GM18499 (cell line): ENCODE measurements around the gene KDM2A.

Experiments used
- ATAC-seq: cut with Tn5 transposase; IDR thresholded peaks from one replicate; pipeline ENCODE4 v1.9.1; 2021; ENCODE audit warnings: moderate number of reproducible peaks; ENCODE audit not compliant: insufficient read depth, unreplicated experiment

Gene KDM2A

DNA sequence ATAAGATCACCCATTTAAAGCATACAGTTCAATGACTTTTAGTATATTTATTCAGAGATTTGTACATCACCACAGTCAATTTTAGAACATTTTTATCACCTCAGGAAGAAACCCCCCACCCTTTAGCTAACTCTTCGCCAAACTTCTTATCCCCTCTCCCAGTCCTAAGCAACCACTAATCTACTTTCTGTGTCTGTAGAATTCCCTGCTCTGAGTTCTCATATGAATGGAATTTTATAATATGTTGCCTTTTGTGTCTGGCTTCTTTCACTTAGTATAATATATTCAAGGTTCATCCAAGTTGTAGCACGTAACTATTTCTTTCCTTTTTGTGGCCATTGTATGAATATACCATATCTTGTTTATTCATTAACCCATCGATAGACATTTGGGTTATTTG, 173.6 kb downstream of the KDM2A start:
- no peak for ATAC-seq

- no peak for ATAC-seq
These were observed 174.0 kb downstream of the KDM2A start for GRCh38 chr11:67293090-67293489.

- no peak for ATAC-seq
These were observed 176.8 kb downstream of the KDM2A start for GRCh38 chr11:67295846-67296245.

DNA sequence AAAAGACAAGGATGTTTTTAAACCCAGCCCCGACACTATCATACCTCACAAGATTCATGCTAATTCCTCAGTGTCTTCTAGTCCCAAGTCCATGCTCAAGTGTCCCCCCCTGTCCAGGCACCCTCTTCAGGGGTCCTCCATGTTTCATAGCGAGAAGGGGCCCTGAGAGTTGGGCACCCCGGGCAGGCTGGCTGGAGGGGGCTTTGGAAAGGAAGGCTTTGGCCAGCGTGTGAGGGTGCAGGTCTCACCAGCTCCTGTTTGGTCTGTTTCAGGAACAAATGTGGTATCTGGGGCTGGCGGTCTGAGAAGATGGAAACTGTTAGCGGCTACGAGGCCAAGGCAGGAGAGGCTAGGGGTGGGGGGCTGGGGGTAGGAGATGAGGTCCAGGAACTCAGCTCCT, 179.7 kb downstream of the KDM2A start:
- no peak for ATAC-seq

DNA sequence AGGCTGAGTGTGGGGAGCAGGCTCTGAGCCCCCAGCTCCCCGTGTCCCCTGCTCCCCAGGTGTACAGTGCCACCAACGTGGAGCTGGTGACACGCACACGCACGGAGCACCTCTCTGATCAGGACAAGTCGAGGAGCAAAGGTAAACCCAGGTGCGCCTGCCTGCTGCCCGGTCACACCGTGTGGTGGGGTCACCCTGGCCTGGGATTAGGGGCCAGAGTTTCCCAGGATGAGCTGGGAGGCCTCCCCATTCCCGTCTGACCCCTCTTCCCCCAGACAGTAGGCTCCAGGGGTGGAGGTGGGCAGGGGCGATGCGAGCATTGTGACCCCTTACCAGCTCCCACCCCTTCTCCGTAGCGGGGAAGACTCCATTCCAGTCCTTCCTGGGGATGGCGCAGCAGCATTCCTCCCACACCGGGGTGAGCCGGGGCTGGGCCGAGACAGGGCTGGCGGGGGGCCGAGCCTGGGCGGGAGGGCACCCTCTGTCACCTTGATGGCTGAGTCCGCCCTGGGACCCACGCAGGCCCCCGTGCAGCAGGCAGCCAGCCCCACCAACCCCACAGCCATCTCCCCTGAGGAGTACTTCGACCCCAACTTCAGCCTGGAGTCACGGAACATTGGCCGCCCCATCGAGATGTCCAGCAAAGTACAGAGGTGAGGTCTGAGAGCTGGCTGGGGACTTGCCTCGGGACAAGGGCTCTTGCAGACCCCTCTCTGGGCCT, 180.6 kb downstream of the KDM2A start:
- ATAC-seq = no peak

- no peak for ATAC-seq
These were observed 181.2 kb downstream of the KDM2A start for GRCh38 chr11:67300256-67300755.

DNA sequence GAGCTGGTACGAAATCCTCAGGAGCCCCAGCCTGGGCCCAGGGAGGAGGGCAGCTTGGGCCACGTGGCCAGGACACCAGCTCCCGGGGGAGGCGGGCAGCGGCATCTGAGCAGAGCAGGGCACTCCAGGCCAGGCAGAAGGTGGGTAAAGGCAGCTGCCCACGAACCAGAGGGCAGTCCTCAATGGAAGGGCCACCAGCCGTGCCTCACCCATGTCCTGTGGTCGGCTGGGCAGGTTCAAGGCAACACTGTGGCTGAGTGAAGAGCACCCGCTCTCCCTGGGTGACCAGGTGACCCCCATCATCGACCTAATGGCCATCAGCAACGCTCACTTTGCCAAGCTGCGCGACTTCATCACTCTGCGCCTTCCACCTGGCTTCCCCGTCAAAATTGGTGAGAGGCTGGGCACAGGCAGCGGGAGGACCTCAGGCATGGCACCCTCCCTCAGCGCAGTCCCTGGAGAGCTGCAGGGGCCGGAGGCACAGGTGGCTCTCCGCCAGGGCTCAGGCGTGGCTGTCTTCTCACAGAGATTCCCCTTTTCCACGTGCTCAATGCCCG, 181.8 kb downstream of the KDM2A start:
- ATAC-seq = no peak

GRCh38 chr11:67301313-67301921, 182.4 kb downstream of the KDM2A start:
- no peak for ATAC-seq

DNA sequence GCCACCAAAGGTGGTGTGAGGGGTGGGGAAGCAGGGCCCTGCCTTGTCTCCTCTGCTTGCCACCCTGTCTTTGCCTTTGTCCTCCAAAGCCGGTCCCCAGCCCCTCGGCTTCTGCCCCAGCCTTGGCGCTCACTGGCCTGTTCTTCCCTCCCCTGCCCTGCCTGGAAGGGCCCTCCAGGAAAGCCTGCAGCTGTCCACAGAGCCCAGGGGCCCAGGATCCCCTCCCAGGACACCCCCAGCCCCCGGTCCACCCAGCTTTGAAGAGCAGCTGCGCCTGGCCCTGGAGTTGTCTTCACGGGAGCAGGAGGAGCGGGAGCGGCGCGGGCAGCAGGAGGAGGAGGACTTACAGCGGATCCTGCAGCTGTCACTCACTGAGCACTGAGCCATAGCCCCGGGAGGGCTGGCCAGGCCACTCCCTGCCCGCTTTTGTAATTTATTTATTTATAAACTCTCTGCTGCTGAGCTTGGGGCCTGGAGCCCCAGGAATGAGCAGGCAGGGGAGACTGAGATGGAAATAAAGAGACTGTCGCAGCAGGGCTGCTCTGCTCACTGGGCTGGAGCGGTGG, 183.0 kb downstream of the KDM2A start:
- no peak for ATAC-seq

DNA sequence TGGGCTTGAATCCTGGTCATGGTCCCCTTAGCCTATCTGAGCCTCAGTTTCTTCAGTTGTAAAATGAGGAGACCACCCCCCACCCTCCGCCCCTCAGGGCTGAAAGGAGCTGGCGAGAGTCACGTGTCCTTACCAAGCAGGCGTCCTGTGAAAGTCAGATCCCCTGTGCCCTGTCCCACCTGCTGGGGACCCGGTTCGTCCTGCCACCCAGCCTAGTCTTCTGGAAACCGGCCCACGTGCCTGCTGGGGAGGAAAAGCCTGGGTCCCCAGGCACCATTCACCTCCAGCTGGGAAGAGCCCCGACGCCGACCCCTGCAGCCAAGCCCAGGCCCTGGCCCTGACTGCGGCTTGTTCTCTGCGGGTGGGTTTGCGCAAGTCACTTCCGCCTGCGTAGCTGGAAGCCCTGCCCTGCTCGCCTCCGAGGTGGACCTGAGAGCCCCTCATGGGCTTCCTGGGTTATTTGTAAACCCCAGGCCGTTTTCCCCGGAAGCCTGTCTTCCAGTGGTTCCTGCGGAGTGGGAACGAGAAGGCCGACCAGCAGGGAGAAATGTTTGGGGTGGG, 183.6 kb downstream of the KDM2A start:
- no peak for ATAC-seq

- ATAC-seq = no peak
These were observed 184.2 kb downstream of the KDM2A start, which contains the start of gene SSH3 for GRCh38 chr11:67303132-67303834. Gene SSH3, plus strand, starts transcription at chr11:67303530. Its CDS starts 96 bp downstream, at chr11:67303626.

- no peak for ATAC-seq
These were observed 184.9 kb downstream of the KDM2A start for GRCh38 chr11:67303835-67304411.

- no peak for ATAC-seq
These were observed 185.5 kb downstream of the KDM2A start for GRCh38 chr11:67304511-67305113.

- no peak for ATAC-seq
These were observed 187.9 kb downstream of the KDM2A start for GRCh38 chr11:67306769-67307544.

- no peak for ATAC-seq
These were observed 188.5 kb downstream of the KDM2A start for GRCh38 chr11:67307545-67308001.
